SK-N-MC (cell line): ENCODE measurements around the gene PDPK1.
"Not testable (repeated sequence)": the region's sequence is repeated elsewhere in the genome, so short reads cannot be mapped to it uniquely, and the experiment has no call there.

Experiments used
- DNase-seq: peaks from one replicate; pipeline ENCODE4 v3.0.0-alpha.2; 2011; ENCODE audit warnings: low read depth, low spot score
- H3K27ac ChIP-seq: fragments of 200-600 bp; sonication (generic); 2 replicates; pipeline ENCODE4 v1.5.1; 2016; ENCODE audit warnings: mixed run types
- H3K36me3 ChIP-seq: fragments of 200-600 bp; sonication (generic); 2 replicates; pipeline ENCODE4 v1.6.1; 2017; ENCODE audit warnings: antibody characterized with exemption, low read length, mixed read lengths; ENCODE audit not compliant: insufficient read depth
- H3K4me3 ChIP-seq: fragments of 200-600 bp; sonication (generic); 2 replicates; pipeline ENCODE4 v1.5.1; 2016
- H3K9ac ChIP-seq: fragments of 200-600 bp; sonication (generic); 2 replicates; pipeline ENCODE4 v1.8.0; 2017; ENCODE audit warnings: mixed run types, mixed read lengths; ENCODE audit not compliant: insufficient read length
- H3K9me3 ChIP-seq: fragments of 200-600 bp; sonication (generic); 2 replicates; pipeline ENCODE4 v1.6.1; 2017; ENCODE audit warnings: low read depth, mild to moderate bottlenecking, antibody characterized with exemption, low read length, moderate library complexity, mixed read lengths

PDPK1 gene

GRCh38 chr16:2550283-2550878 lies 12.6 kb downstream of the PDPK1 start:
- H3K4me3 ChIP-seq, H3K36me3 ChIP-seq, DNase-seq, H3K27ac ChIP-seq, H3K9me3 ChIP-seq, H3K9ac ChIP-seq: not testable (repeated sequence)

- not testable (repeated sequence) for H3K9me3 ChIP-seq, H3K9ac ChIP-seq, H3K36me3 ChIP-seq, DNase-seq, H3K27ac ChIP-seq, H3K4me3 ChIP-seq
Observed at GRCh38 chr16:2551420-2551889, 13.6 kb downstream of the PDPK1 start.

- H3K36me3 ChIP-seq, H3K9me3 ChIP-seq, H3K4me3 ChIP-seq, H3K9ac ChIP-seq, DNase-seq, H3K27ac ChIP-seq: not testable (repeated sequence)
Observed at GRCh38 chr16:2554709-2555425, 17.0 kb downstream of the PDPK1 start.

- not testable (repeated sequence) for H3K9ac ChIP-seq, H3K9me3 ChIP-seq, H3K4me3 ChIP-seq, DNase-seq, H3K36me3 ChIP-seq, H3K27ac ChIP-seq
Observed at GRCh38 chr16:2557150-2557549, 19.3 kb downstream of the PDPK1 start.

GRCh38 chr16:2560131-2560797 lies 22.4 kb downstream of the PDPK1 start:
- H3K36me3 ChIP-seq, H3K9me3 ChIP-seq, H3K27ac ChIP-seq, H3K4me3 ChIP-seq, DNase-seq, H3K9ac ChIP-seq: not testable (repeated sequence)

GRCh38 chr16:2560798-2561133 lies 22.9 kb downstream of the PDPK1 start:
- not testable (repeated sequence) for H3K9me3 ChIP-seq, H3K36me3 ChIP-seq, DNase-seq, H3K9ac ChIP-seq, H3K27ac ChIP-seq, H3K4me3 ChIP-seq

- H3K4me3 ChIP-seq, H3K9me3 ChIP-seq, H3K9ac ChIP-seq, DNase-seq, H3K36me3 ChIP-seq, H3K27ac ChIP-seq: not testable (repeated sequence)
Observed at GRCh38 chr16:2567506-2567905, 29.7 kb downstream of the PDPK1 start.

GRCh38 chr16:2568573-2568972 lies 30.8 kb downstream of the PDPK1 start:
- H3K4me3 ChIP-seq, H3K27ac ChIP-seq, H3K9ac ChIP-seq, DNase-seq, H3K36me3 ChIP-seq, H3K9me3 ChIP-seq: not testable (repeated sequence)

GRCh38 chr16:2572704-2573103 lies 34.9 kb downstream of the PDPK1 start:
- not testable (repeated sequence) for H3K4me3 ChIP-seq, H3K9ac ChIP-seq, H3K36me3 ChIP-seq, DNase-seq, H3K9me3 ChIP-seq, H3K27ac ChIP-seq

GRCh38 chr16:2575839-2576238 lies 38.0 kb downstream of the PDPK1 start:
- H3K4me3 ChIP-seq, DNase-seq: not testable (repeated sequence)

GRCh38 chr16:2577044-2577443 lies 39.2 kb downstream of the PDPK1 start:
- not testable (repeated sequence) for DNase-seq, H3K9ac ChIP-seq, H3K36me3 ChIP-seq, H3K27ac ChIP-seq, H3K9me3 ChIP-seq, H3K4me3 ChIP-seq

More at GRCh38 chr16:2575839-2576238, 38.0 kb downstream of the PDPK1 start:
- H3K9me3 ChIP-seq, H3K36me3 ChIP-seq, H3K9ac ChIP-seq, H3K27ac ChIP-seq: not testable (repeated sequence)

- H3K36me3 ChIP-seq, H3K27ac ChIP-seq, H3K9me3 ChIP-seq, H3K9ac ChIP-seq, H3K4me3 ChIP-seq, DNase-seq: not testable (repeated sequence)
Observed at GRCh38 chr16:2578905-2579304, 41.1 kb downstream of the PDPK1 start.

- not testable (repeated sequence) for H3K4me3 ChIP-seq, H3K9me3 ChIP-seq, H3K27ac ChIP-seq, H3K9ac ChIP-seq, DNase-seq, H3K36me3 ChIP-seq
Observed at GRCh38 chr16:2580143-2580542, 42.3 kb downstream of the PDPK1 start.

GRCh38 chr16:2580818-2581217 lies 43.0 kb downstream of the PDPK1 start:
- H3K4me3 ChIP-seq, H3K9me3 ChIP-seq, H3K9ac ChIP-seq, H3K27ac ChIP-seq, DNase-seq, H3K36me3 ChIP-seq: not testable (repeated sequence)
